Measurements from ENCODE around the gene IGSF9B. TPM values are rescaled to one million over a fixed set of nuclear protein-coding genes. Genes with fewer than 3 reads are reported as not detected.

The IGSF9B gene
- total RNA-seq, 4 donors from 2014 or later = 21.7 to 130 (median 58.6) TPM

DNA sequence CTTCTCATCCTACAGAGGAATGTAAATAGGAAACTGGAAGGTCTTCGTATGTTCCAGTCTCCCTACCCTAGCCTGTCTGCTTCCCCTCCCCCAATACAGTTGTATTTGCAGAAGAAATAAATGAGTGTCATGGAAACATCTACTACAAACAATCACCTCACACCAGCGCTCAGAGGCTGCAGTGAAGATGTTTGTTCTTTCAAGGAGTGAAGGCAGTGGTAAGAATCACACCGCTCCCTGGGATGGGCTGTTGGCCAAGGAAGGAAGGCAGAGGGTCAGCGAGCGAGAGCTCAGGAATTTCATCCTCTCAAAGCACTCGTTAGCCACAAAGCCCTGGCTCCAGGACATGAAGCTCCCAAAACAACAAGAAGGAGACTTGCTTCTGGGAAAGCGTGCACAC is 1.1 kb upstream of the IGSF9B start:
- Histone ChIP-seq H3K27me3 (peaks cover 0 to 12% (median 0%) of the 10 kb centered on the region in 4 donors), H3K4me3 (peak overlapping the region; percentile 71 to 92 (median 76)), H3K36me3 (no peaks in the 10 kb centered on the region), H3K27ac (replicated peaks in 1 of 4) (peak overlapping the region; percentile 90 to 97 (median 96)), H3K4me1 (peaks cover 35 to 69% (median 59%) of the 10 kb centered on the region in 4 donors), H3K9me3 (no peaks in the 10 kb centered on the region)
- TF ChIP-seq, protein P1, sequence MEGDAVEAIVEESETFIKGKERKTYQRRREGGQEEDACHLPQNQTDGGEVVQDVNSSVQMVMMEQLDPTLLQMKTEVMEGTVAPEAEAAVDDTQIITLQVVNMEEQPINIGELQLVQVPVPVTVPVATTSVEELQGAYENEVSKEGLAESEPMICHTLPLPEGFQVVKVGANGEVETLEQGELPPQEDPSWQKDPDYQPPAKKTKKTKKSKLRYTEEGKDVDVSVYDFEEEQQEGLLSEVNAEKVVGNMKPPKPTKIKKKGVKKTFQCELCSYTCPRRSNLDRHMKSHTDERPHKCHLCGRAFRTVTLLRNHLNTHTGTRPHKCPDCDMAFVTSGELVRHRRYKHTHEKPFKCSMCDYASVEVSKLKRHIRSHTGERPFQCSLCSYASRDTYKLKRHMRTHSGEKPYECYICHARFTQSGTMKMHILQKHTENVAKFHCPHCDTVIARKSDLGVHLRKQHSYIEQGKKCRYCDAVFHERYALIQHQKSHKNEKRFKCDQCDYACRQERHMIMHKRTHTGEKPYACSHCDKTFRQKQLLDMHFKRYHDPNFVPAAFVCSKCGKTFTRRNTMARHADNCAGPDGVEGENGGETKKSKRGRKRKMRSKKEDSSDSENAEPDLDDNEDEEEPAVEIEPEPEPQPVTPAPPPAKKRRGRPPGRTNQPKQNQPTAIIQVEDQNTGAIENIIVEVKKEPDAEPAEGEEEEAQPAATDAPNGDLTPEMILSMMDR (IDR thresholded peaks at IDR 0.05) = no peak
- no peak for TF ChIP-seq POLR2A (IDR thresholded peaks at IDR 0.05; ENCODE audit: low read depth)
- peak; percentile 46 for TF ChIP-seq EP300 (IDR thresholded peaks at IDR 0.05)
- TF ChIP-seq POLR2AphosphoS5 (IDR thresholded peaks at IDR 0.05) = peak; percentile 78 to 86
- intact Hi-C loops (cut with DNase I) = no loop called here
- peak; percentile 96 for DNase-seq (ENCODE audit: extremely low spot score)
- WGBS = 44% methylated on average over 3 of the region's 7 CpGs

DNA sequence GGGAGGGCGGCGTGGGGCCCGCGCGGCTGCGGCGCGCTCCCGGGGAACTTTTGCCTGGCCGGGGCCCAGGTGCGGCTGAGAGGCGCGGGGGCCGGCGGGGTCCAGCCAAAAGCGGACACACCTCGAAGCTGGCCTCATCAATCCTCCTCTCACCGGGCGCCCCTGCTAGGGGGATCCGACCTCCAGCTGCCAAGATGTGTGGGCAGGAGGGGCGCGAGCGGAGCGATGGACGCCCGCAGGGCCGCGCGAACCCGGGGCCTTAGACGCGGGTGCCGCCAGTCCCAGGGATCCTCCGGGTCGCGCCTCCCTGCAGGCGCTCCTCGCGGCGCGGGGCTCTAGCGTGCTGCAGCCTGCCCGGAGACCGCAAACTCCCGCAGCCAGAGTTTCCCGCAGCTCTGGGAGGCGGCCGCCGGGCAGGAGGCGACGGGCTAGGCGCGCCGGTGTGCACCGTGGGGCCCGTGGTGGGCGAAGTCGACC is 785 bp downstream of the IGSF9B start:
- TF ChIP-seq POLR2AphosphoS5 (IDR thresholded peaks at IDR 0.05) (no peak), POLR2A (IDR thresholded peaks at IDR 0.05; ENCODE audit: low read depth) (no peak), EP300 (IDR thresholded peaks at IDR 0.05) (no peak)
- TF ChIP-seq, protein P1 (IDR thresholded peaks at IDR 0.05) = no peak
- WGBS = no CpG with 5 or more reads among the region's 58 CpGs
- Histone ChIP-seq H3K36me3 (no peaks in the 10 kb centered on the region), H3K27me3 (peaks cover 0 to 12% (median 0%) of the 10 kb centered on the region in 4 donors), H3K27ac (replicated peaks in 1 of 4) (peak overlapping the region; percentile 90 to 97 (median 96)), H3K9me3 (no peaks in the 10 kb centered on the region), H3K4me3 (peak overlapping the region; percentile 71 to 92 (median 76)), H3K4me1 (peaks cover 55 to 86% (median 78%) of the 10 kb centered on the region in 4 donors)
- intact Hi-C loops (cut with DNase I) = no loop called here
- DNase-seq (ENCODE audit: extremely low spot score) = no peak

DNA sequence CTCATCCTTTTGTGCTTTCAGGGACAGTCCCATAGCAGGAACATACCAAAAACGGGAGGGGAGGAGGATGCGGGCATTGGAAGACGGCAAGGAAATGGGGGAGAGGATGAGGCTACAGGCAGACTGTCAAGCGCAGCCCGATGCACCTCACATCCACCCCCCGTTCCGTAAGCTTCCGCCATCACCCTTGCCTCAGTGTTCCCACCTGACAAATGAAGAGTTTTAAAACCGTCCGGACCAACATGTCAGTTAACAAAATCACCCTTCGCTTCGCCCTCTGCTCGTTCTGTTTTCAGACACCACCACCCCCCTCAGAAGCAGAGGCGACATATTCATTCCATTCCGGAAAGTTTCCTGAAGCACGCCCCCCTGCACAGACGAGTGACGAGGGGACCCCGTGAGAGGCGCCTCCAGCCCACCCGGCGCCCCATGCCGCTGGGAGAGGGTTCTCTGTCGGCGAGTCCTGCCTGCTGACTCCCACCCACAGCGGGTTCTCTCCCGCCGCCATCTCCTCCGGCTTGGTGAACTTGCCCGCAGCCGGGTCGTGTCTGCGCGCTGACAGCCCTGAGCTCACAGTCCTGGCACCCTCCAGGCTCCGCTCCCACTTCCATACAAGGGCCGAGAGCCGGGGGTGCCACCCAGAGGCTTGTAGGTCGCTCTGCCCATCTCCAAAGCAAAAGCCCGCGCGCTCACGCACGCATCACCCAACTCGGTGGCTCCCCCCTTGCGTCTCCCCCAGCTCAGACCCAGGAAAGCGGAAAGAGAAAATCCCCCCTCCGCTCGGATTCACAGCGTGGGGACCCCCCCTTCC is 1.5 kb downstream of the IGSF9B start:
- Histone ChIP-seq H3K27ac (replicated peaks in 1 of 4) (peak overlapping the region; percentile 90 to 97 (median 96)), H3K27me3 (peaks cover 0 to 12% (median 0%) of the 10 kb centered on the region in 4 donors), H3K9me3 (no peaks in the 10 kb centered on the region), H3K4me1 (peaks cover 62 to 93% (median 85%) of the 10 kb centered on the region in 4 donors), H3K4me3 (peak overlapping the region; percentile 71 to 92 (median 76)), H3K36me3 (no peaks in the 10 kb centered on the region)
- TF ChIP-seq, protein P1 (IDR thresholded peaks at IDR 0.05) = peak in 1 of 3 experiments; percentile 6
- TF ChIP-seq POLR2AphosphoS5 (IDR thresholded peaks at IDR 0.05) (peak; percentile 95 to 99), POLR2A (IDR thresholded peaks at IDR 0.05; ENCODE audit: low read depth) (peak; percentile 80), EP300 (IDR thresholded peaks at IDR 0.05) (no peak)
- no peak for DNase-seq (ENCODE audit: extremely low spot score)
- WGBS = 10% methylated on average over 23 of the region's 49 CpGs
- intact Hi-C loops (cut with DNase I) = no loop called here

DNA sequence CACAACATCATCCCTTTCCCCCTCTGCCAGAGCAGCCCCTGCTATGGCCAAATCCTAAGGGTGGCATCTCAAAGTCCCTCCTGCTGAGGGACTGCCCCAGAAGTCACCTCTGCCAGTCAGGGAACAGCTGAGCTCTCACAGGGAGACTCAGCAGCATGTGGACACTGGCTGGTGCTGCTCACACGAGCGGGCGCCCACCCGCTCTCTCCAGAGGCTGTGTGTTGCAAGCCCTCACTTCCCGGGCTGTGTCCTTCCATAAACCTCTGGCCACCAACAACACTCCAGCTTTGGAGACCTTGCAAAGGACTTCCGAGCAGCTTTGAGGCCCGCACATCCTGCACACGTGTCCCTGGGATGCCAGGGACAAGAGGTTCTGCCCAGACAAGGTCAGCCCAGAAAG is 2.8 kb downstream of the IGSF9B start:
- Histone ChIP-seq H3K27ac (replicated peaks in 1 of 4) (peak overlapping the region; percentile 90 to 97 (median 96)), H3K4me3 (peak overlapping the region; percentile 11 to 74 (median 54)), H3K36me3 (no peaks in the 10 kb centered on the region), H3K4me1 (peaks cover 74 to 100% (median 95%) of the 10 kb centered on the region in 4 donors), H3K9me3 (no peaks in the 10 kb centered on the region), H3K27me3 (peaks cover 0 to 12% (median 0%) of the 10 kb centered on the region in 4 donors)
- intact Hi-C loops (cut with DNase I) = no loop called here
- DNase-seq (ENCODE audit: extremely low spot score) = no peak
- TF ChIP-seq, protein P1 (IDR thresholded peaks at IDR 0.05) = no peak
- peak; percentile 59 to 60 for TF ChIP-seq POLR2AphosphoS5 (IDR thresholded peaks at IDR 0.05)
- 74% methylated on average over 8 of the region's 8 CpGs for WGBS
